GM21360 (cell line): ENCODE measurements around the gene POF1B.
"Not testable (repeated sequence)": the region's sequence is repeated elsewhere in the genome, so short reads cannot be mapped to it uniquely, and the experiment has no call there.

ENCODE experiments used
- ATAC-seq: cut with Tn5 transposase; IDR thresholded peaks from one replicate; pipeline ENCODE4 v1.9.1; 2021; ENCODE audit warnings: mild to moderate bottlenecking, moderate library complexity; ENCODE audit not compliant: unreplicated experiment

POF1B gene

DNA sequence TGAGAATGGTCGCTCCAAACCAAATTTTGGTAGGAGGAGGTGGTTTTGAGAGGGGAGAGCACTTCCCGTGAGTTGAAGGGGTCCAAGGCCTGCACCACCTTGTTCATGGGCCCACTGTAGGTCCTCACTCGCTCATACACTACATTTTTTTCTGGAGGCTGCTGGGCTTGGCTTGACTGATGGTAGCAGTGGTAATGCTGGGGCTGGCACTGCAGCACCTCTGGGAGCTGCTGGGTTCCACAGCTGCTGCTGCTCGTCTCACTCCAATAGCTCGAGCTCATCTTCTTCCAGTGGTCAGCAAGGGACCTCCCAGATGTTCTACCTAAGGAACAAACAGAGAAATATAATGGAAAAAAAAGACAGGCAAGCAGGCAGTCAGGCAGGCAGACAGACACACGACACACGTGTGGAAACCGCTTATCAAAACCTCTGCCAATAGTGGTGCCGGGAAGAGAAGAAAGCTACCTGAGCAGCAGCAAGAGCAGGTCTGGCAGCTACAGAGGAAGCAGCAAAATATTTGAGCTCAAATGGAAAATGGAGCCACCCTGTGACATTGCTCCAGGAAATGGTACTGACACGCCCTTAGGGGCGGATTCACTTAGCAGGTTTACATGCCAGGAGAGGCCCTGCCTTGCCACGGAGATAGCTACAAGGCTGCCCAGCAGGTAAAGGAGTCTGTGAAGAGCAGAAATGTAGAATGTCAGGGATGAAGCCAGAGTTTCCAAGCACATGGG is at the start of gene POF1B:
Gene POF1B (minus strand): TSS at position 492 of the 734 bp plus-strand sequence. CDS start 211 bp downstream, at position 281.
- ATAC-seq: no peak

GRCh38 chrX:85429066-85429465 is 49.6 kb upstream of the POF1B start:
- no peak for ATAC-seq

DNA sequence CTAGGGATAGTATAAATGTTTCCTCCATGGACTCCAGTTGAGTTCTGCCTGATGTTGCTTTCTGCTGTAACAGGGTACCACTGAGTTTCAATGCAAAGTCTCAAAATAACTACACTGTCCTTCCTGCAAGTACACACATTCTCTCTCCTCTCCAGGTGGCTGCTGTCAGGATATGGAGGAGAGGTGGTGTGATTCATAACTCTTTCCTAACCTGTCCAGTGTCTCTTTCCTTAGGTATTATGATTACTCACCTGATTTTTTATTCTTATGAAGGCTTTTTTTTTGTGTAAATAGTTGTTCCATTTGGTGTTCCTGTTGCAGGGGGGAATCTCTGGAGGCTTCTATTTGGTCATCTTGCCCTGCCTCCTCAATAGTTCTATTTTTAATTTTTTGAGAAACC is 39.8 kb upstream of the POF1B start:
- no peak for ATAC-seq

GRCh38 chrX:85391878-85392238 is 12.4 kb upstream of the POF1B start:
- ATAC-seq: no peak

DNA sequence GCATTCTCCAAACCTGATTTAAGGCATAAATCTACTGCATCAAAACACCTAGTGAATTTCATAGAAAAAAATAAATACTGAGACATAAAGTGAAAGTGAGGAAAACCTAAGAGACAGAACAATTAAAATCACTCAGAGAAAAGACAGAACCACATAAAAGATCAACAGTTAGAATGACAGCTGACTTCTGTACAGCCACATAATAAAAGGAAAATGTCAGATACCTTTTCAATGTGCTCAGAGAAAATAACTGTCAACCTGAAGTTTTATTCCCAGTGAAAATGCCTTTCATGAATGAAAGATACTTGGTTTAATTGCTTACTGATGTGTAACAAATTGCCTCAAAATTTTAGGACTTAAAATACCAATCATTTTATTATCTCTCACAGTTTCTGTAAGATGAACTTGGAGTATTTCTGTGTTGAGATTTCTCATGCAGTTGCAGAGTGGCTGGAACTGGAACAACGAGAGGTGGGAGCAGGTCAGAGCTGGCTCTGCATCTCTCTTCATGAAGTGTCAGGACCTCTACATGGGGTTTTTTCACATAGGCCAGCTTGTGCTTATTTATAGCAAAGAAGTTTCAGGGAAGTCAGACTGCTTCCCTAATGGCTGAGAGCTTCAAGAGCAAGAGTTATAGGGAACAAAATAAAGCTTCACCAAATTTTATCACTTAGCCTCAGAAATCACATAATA is 11.9 kb upstream of the POF1B start:
- ATAC-seq: no peak

DNA sequence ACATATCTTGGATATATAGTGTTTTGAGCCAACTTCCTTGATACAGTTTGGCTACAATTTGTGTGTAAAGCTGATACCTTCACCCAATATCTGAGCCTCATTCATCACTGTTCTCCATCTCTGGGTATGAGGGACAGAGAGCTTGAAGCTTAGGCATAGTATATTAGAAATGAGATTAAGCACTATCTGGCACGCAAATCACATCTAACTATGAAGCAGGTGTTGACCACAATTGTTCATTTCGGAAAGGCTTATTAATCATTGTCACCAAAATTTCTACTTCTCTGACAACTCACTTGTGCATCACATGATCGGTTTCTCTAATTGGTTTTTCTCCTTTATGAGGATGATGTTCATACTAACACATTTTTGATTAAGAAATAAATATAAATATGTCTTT is 2.1 kb upstream of the POF1B start:
- no peak for ATAC-seq

DNA sequence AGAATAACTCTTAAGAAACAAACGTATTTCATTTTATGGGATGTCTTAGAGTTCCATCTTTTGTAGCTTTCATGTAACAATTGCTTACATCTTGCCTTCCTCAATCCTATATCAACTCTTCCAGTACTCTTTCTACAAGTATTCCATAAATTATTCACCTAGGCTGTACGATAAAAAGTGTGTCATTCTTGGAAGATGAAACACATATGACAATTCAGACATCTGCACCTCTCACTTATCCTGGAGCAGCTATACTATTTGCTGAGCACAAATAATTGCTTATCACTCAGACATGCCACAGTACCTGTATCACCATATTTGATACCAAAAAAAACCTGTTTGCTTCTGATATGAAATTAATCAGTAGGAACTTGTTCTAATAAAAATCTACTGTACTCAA is 1.0 kb downstream of the POF1B start:
- no peak for ATAC-seq

DNA sequence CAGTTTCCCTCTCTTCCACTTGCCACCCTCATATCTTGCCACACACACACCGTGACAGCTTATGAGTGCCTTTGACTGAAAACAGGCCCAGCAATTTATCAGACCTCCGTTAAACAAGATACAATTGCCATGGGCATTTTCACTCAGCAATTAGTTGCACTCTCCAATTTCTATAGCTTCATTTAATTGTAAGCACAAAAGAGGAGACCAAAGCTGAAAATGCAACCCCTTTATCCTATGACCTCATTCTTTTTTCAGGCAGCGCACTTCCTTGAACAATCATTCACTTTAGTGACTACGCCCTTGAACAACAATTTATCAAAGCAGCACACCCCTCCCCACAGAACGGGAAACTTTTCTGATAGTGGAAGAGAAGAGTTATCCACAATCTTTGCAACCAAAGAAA is 4.1 kb downstream of the POF1B start:
- no peak for ATAC-seq

- no peak for ATAC-seq
These were observed 14.0 kb downstream of the POF1B start for GRCh38 chrX:85365370-85365995.

DNA sequence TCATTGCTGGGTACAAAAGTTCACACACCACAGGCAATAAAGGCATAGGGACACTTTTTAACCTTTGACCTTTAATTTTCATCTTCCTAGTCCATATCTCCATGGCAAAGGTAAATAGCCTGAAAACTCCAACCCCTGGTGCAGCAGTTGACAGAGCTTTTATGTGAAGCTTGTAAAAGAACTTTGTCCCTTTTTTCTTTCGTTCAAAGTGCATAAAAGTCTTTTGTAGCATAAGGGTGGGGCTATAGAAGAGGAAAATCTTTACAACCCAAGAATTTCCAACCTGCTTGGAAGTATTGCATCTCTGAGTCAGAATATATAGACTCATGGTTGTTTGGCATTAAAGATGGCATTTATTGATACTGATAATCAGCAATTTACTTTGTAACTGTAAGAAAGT is 20.4 kb downstream of the POF1B start:
- no peak for ATAC-seq

DNA sequence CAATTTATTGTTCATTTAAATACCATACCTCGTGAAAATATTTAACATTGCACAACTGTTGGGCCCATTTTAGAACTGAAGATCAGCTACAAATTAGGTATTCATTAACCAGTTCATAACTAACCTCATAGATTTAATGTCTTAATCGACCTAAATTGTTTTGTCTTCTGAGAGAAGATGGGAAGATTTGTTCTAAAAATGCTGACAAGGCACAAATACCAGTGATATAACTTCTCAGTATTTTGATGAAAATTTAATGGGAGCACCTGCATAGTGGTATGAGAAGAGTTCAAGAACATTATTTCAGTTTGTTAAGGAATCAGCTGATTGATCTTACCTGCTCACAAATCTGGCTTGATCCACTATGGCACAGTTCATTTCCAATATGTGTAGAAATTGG is 33.9 kb downstream of the POF1B start:
- no peak for ATAC-seq

DNA sequence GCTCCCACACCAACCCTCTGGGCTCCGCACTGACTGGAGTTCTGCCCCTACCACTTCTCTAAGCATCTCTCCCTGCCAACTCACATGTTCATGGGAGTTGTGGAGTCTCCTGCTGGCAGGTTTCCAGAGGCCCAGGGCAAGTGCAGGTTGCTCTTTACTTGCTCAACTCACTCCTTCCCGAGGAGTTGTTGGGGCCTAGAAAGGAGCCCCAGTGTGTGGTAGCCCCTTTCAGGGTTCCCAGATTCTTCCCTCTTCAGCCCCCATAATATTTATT is 52.5 kb downstream of the POF1B start:
- ATAC-seq: no peak

- ATAC-seq: no peak
These were observed 53.0 kb downstream of the POF1B start for GRCh38 chrX:85326234-85327059.

DNA sequence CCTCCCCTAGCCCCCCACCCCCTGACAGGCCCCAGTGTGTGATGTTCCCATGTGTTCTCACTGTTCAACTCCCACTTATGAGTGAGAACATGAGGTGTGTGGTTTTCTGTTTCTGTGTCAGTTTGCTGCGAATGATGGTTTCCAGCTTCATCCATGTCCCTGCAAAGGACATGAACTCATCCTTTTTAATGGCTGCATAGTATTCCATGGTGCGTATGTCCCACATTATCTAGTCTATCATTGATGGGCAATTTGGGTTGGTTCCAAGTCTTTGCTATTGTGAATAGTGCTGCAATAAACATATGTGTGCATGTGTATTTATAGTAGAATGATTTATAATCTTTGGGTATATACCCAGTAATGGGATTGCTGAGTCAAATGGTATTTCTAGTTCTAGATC is 68.1 kb downstream of the POF1B start:
- ATAC-seq: not testable (repeated sequence)

DNA sequence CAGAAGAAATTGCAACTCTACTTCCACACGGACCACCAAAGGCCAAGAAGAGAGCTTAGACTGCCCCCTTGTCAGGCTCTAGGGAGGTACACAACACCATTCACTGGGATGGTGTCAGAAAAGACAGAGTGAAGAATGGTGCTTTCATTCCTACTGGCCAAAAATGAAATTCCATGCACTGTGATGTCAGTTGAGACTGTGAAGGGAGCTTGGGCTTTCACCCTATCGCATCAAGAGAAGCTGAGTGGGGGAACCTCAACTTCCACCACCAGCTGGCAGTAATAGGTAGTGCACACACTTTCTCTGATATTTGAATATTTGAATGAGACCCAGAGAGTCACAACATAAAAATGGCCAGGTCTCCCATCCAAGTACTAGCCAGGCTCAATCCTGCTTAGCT is 69.7 kb downstream of the POF1B start:
- ATAC-seq: no peak

DNA sequence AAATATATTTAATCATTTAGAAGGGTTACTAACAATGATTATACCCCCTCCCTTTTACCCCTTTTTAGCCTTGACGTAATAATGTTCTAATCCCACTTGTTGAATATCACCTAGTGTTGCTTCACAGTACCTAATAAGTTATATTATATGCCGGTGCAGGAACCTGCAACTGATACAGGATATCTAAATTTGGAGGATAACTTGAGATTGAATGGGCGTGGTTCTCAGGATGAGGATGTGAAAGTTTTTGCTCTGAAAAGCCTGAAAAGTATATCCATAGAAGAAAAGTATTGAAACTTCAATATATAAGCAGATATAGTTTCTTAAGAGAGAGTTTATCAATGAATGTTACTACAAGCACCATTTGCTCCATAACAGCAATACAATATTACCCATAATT is 75.9 kb downstream of the POF1B start:
- peak; percentile 76 for ATAC-seq

- ATAC-seq: no peak
These were observed 90.3 kb downstream of the POF1B start for GRCh38 chrX:85288992-85289723.

DNA sequence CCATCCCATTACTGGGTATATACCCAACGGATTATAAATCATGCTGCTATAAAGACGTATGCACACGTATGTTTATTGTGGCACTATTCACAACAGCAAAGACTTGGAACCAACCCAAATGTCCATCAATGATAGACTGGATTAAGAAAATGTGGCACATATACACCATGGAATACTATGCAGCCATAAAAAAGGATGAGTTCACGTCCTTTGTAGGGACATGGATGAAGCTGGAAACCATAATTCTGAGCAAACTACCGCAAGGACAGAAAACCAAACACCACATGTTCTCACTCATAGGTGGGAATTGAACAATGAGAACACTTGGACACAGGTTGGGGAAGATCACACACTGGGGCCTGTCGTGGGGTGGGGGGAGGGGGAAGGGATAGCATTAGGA is 94.2 kb downstream of the POF1B start:
- ATAC-seq: not testable (repeated sequence)

GRCh38 chrX:85244450-85245211 is 134.8 kb downstream of the POF1B start:
- ATAC-seq: peak; percentile 41
